ENCODE results near the gene TMEM165. TPM values are rescaled to one million over a fixed set of nuclear protein-coding genes. Genes with fewer than 3 reads are reported as not detected.

The TMEM165 gene
- total RNA-seq, 3 donors from 2014 or later (not counting 1 experiment from before 2014, with no cell fraction given), result 86.9 to 113 (median 102) TPM

- H3K27me3 Mint-ChIP-seq (ENCODE audit: low read depth in 2 of 2), result no peaks in the 10 kb centered on the region
- DNase-seq, result no peak
- H3K4me1 Mint-ChIP-seq, result peaks cover 0 to 9% of the 10 kb centered on the region in 2 donors
- Histone ChIP-seq H3K4me1 (ENCODE audit: control insufficient read depth, insufficient read depth, low read length) (no peaks in the 10 kb centered on the region), H3K27me3 (ENCODE audit: control insufficient read depth, insufficient read depth, low read length) (no peaks in the 10 kb centered on the region), H3K36me3 (ENCODE audit: control insufficient read depth, insufficient read depth, low read length) (peaks cover 37% of the 10 kb centered on the region), H3K4me3 (ENCODE audit: low read length) (no peak overlapping the region), H3K27ac (ENCODE audit: low read length) (no peak overlapping the region), H3K9me3 (ENCODE audit: control insufficient read depth, insufficient read depth, low read length) (no peaks in the 10 kb centered on the region)
- H3K36me3 Mint-ChIP-seq, result peaks cover 10% of the 10 kb centered on the region
- peak overlapping the region in 1 of 2 donors; percentile 31 for H3K27ac Mint-ChIP-seq
- WGBS (ENCODE audit: insufficient coverage), result no CpG with 5 or more reads among the region's 1 CpG
- intact Hi-C loops (cut with micrococcal nuclease), result no loop called here
- no peak for ATAC-seq
- TF ChIP-seq CTCF (IDR thresholded peaks at IDR 0.05), result no peak
- H3K4me3 Mint-ChIP-seq, result no peak overlapping the region
- H3K9me3 Mint-ChIP-seq, result no peaks in the 10 kb centered on the region
These were observed 50.8 kb downstream of the TMEM165 start for GRCh38 chr4:55446578-55446922.

- WGBS (ENCODE audit: insufficient coverage), result 70% methylated on average over 7 of the region's 9 CpGs
- TF ChIP-seq CTCF (IDR thresholded peaks at IDR 0.05), result no peak
- Histone ChIP-seq H3K4me1 (ENCODE audit: control insufficient read depth, insufficient read depth, low read length) (no peaks in the 10 kb centered on the region), H3K4me3 (ENCODE audit: low read length) (no peak overlapping the region), H3K27ac (ENCODE audit: low read length) (no peak overlapping the region), H3K27me3 (ENCODE audit: control insufficient read depth, insufficient read depth, low read length) (no peaks in the 10 kb centered on the region), H3K9me3 (ENCODE audit: control insufficient read depth, insufficient read depth, low read length) (no peaks in the 10 kb centered on the region), H3K36me3 (ENCODE audit: control insufficient read depth, insufficient read depth, low read length) (peaks cover 39% of the 10 kb centered on the region)
- Mint-ChIP-seq H3K27me3 (ENCODE audit: low read depth in 2 of 2) (no peaks in the 10 kb centered on the region), H3K9me3 (no peaks in the 10 kb centered on the region), H3K27ac (no peak overlapping the region), H3K4me1 (peaks cover 0 to 9% of the 10 kb centered on the region in 2 donors), H3K4me3 (no peak overlapping the region), H3K36me3 (peaks cover 14% of the 10 kb centered on the region)
- intact Hi-C loops (cut with micrococcal nuclease), result no loop called here
- DNase-seq, result no peak
- no peak for ATAC-seq
These were observed 51.5 kb downstream of the TMEM165 start for GRCh38 chr4:55447108-55447708.

GRCh38 chr4:55447831-55448230 is 52.1 kb downstream of the TMEM165 start:
- H3K9me3 ChIP-seq (ENCODE audit: control insufficient read depth, insufficient read depth, low read length), result no peaks in the 10 kb centered on the region
- TF ChIP-seq CTCF (IDR thresholded peaks at IDR 0.05), result no peak
- no peak overlapping the region for H3K4me3 Mint-ChIP-seq
- H3K27ac Mint-ChIP-seq, result no peak overlapping the region
- no peaks in the 10 kb centered on the region for H3K27me3 Mint-ChIP-seq (ENCODE audit: low read depth in 2 of 2)
- H3K4me3 ChIP-seq (ENCODE audit: low read length), result no peak overlapping the region
- no peak overlapping the region for H3K27ac ChIP-seq (ENCODE audit: low read length)
- peaks cover 36% of the 10 kb centered on the region for H3K36me3 ChIP-seq (ENCODE audit: control insufficient read depth, insufficient read depth, low read length)
- no peaks in the 10 kb centered on the region for H3K27me3 ChIP-seq (ENCODE audit: control insufficient read depth, insufficient read depth, low read length)
- no CpG with 5 or more reads among the region's 1 CpG for WGBS (ENCODE audit: insufficient coverage)
- no peaks in the 10 kb centered on the region for H3K9me3 Mint-ChIP-seq
- no peak for ATAC-seq
- peaks cover 0 to 4% of the 10 kb centered on the region in 2 donors for H3K4me1 Mint-ChIP-seq
- H3K4me1 ChIP-seq (ENCODE audit: control insufficient read depth, insufficient read depth, low read length), result no peaks in the 10 kb centered on the region
- no peak for DNase-seq
- intact Hi-C loops (cut with micrococcal nuclease), result no loop called here
- peaks cover 16% of the 10 kb centered on the region for H3K36me3 Mint-ChIP-seq

GRCh38 chr4:55450566-55450965 is 54.8 kb downstream of the TMEM165 start:
- Mint-ChIP-seq H3K27ac (no peak overlapping the region), H3K4me1 (peaks cover 0 to 4% of the 10 kb centered on the region in 2 donors), H3K36me3 (peaks cover 23% of the 10 kb centered on the region), H3K27me3 (ENCODE audit: low read depth in 2 of 2) (no peaks in the 10 kb centered on the region), H3K9me3 (no peaks in the 10 kb centered on the region), H3K4me3 (no peak overlapping the region)
- ATAC-seq (no peak), DNase-seq (no peak)
- no peak overlapping the region for H3K27ac ChIP-seq (ENCODE audit: low read length)
- WGBS (ENCODE audit: insufficient coverage), result 72% methylated on average over 8 of the region's 8 CpGs
- H3K36me3 ChIP-seq (ENCODE audit: control insufficient read depth, insufficient read depth, low read length), result peaks cover 38% of the 10 kb centered on the region
- no peak overlapping the region for H3K4me3 ChIP-seq (ENCODE audit: low read length)
- no peaks in the 10 kb centered on the region for H3K4me1 ChIP-seq (ENCODE audit: control insufficient read depth, insufficient read depth, low read length)
- H3K9me3 ChIP-seq (ENCODE audit: control insufficient read depth, insufficient read depth, low read length), result no peaks in the 10 kb centered on the region
- no peak for TF ChIP-seq CTCF (IDR thresholded peaks at IDR 0.05)
- no peaks in the 10 kb centered on the region for H3K27me3 ChIP-seq (ENCODE audit: control insufficient read depth, insufficient read depth, low read length)
- intact Hi-C loops (cut with micrococcal nuclease), result no loop called here

Measured in natural killer cell (primary cell).